HG02798 (cell line): Measurements from ENCODE around the gene SPRED2.

Experiments used
- ATAC-seq: cut with Tn5 transposase; IDR thresholded peaks from one replicate; pipeline ENCODE4 v1.9.1; 2021; ENCODE audit warnings: mild to moderate bottlenecking; ENCODE audit not compliant: unreplicated experiment, poor library complexity

SPRED2 gene

DNA sequence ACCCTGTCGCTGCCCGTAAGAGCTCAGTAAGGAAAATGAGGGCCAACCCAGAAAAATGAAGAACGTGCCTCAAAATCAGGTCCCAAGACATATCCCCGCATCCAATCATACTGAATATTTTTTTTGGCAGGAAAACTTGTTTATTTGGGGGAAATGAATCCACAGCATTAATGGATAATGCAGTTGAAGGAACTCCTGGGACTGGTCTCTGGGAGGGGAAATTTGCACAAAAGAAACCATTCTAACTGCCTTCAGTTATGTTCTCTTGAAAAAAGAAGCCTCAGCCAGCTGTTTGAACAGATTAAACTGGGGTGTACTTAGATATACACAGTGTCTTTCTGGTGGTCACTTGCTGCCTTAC is 61.3 kb downstream of the SPRED2 start:
- ATAC-seq: no peak

- ATAC-seq: no peak
Observed at GRCh38 chr2:65370387-65371073, 61.9 kb downstream of the SPRED2 start.

- ATAC-seq: no peak
Observed at GRCh38 chr2:65369980-65370379, 62.4 kb downstream of the SPRED2 start.

GRCh38 chr2:65369574-65369973 is 62.8 kb downstream of the SPRED2 start:
- ATAC-seq: no peak

GRCh38 chr2:65368468-65368867 is 63.9 kb downstream of the SPRED2 start:
- ATAC-seq: no peak

GRCh38 chr2:65367524-65367923 is 64.9 kb downstream of the SPRED2 start:
- no peak for ATAC-seq

DNA sequence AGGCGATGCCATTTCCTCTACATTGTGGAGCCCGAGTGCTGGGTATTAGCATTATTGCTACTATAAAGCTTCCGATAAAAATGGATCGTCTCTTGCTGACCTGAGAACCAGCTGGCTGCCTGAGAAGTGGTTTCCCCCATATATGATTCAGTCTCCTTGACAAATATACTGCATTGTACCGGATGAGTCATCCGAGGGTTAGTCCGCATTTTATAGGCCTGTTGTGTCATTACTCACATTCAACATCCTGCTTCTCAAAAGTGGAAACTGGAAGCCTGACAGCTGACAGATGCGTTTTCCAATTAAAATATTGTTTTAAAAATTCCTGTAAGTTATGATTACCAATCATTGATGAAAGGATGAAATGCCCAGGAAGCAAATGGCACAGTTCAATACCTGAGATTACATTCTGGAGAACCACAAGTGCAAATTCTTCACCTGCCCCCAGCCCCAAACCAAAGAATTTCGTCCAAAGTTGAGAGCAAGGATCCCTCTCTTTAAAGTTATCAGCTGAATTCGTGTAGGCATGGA is 65.7 kb downstream of the SPRED2 start:
- ATAC-seq: peak; percentile 67

GRCh38 chr2:65364986-65365733 is 67.2 kb downstream of the SPRED2 start:
- ATAC-seq: peak; percentile 32

DNA sequence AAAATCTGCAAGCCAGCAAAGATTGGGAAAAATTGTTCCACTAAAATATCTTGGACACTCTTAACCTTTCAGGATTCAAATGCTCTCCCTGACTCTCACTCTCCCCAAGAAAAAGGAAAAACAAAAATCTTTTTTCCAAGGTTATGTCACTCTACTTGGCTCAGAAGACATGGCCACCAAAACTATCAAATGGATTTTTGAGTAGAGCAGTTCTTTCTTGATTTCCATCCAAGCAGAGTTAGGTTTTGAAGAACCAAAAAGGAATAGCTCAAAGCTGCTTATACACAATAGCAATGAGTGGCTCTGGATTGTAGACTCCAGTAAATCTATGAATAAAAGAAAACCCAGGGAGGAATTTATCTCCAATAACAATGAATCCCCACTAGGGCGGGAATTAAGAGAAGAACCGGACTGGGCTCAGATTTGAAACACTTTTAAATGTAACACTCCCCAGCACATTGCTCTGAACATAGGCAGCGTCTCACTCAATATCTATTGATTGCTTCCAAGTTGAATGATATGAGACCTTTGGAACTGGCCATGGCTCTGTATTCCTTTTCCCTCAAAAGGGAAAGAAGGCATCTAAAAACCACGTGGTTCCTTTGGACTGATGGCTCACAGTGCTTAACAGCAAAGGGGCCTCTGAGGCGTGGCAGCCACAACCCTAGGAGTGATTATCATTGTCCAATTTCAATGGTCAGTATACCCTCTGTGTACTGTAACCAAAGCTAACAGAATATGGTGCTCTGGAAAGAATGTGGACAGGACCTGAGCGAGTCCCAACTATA is 68.3 kb downstream of the SPRED2 start:
- no peak for ATAC-seq

DNA sequence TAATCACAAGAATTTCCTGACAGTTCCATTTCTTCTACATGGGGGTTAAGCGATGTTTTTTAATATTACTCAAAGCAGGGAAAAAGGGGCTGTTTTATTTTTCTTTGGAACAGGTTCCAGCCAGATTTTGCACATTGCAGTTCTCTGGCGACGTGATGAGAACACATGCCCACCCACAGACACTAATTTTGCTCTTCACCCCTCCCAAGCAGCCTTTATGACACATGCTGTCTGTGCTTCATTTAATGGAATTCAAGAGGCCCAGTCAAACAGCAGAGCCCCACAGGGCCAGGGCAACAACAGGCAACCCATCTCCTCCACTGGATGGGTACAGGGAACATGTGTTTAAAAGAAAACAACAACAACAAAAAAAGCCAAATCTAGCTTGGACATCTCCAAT is 70.8 kb downstream of the SPRED2 start:
- ATAC-seq: no peak

DNA sequence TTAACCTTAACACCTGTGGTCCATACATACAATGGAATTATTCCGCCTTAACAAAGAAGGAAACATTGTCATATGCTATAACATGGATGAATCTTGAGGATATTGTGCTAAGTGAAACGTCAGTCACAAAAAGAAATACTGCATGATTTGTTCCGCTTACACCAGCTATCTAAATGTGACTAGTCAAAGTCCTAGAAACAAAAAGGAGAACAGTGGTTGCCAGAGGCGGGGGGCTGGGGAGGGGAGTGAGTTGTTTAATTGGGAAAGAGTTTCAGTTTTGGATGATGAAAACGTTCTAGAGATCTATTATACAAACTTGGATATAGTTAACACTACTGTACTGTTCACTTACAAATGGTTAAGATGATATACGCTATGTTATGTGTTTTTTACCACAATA is 72.0 kb downstream of the SPRED2 start:
- ATAC-seq: no peak

DNA sequence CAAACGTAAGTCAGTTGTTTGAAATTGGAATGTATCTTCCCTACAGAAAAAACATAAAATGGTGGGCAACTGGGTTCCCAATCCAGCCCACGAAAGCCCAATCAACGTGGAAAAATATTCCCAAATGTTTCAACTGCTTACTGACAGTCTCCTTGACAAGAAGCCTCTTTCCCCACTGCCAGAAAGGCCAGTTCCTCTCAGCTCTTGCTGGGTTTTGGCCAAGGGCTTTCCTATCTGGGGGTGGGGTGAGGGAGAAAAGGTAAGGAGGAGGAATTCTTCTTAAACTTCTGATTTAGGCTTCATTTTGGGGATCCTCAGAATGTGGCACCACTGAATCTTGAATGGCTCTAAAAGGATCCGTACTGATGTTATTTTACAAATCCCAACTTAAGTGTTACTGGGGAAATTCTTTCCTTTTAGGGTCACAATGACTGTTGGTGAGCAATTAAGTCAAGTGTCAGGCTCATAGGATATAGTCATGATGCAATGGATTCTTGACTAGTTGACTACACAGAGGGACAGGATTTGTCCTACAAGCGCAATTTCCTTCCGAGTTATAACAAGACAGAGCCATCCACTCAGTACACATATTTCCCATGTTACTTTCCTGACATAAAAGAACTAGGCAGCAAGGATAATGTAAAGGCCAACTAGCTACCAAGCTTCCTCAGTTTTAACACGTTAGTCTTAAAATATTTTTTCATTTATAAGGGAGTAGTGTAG is 73.6 kb downstream of the SPRED2 start:
- no peak for ATAC-seq

DNA sequence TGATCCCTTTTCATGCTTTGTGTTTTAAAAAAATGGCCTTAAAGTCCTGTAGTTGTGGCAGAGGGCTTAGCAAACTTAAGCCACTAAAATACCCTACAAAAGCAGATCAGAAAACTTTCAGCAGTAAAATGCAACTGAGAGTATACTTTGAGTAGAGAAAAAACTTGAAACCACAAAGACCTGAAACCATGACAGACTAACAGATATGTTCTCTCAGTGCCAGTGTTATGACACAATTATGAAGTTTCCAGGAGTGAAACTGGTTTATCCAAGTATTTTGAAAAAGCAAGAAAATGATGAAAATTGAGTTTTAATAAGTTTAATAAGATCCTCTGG is 74.5 kb downstream of the SPRED2 start:
- peak; percentile 86 for ATAC-seq

DNA sequence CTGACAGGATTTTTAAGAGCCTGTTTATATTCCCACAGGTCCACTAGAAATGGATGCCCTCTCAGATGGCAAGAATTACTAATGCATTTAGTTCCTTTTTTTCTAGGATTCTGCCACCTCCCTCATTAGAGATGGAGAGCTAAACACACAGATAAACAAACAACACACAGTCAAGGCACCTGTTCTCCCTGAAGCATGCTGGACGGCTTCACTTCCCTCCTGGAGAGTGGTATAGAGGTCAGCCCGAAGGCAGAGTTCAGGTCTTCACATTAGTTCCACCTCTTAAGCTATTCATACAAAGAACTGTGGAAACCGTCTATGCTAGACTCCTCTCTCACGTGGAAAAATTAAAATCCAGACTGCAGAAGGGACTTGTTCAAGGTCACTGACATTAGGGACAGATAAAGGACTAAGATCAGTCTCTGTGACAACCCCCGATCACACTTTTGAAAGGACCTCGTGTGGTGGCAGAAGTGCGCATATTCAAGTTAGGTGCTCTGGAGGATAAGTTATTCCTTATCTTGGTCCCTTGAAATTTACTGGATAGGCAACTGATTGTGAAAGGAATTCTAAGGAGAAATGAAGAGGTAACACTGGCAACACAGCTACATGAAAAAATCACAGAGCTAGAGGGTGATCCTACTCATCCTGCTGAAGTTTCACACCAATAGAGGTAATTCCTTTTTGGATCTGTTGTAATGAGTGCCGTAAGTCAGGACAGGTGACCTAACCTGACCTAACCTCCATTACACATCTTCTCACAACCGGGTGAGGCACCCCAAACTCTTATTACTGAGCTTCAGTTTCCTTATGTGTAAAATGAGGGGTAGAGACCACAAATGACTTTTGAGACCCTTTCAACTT is 75.1 kb downstream of the SPRED2 start:
- peak; percentile 52 for ATAC-seq

GRCh38 chr2:65355186-65355831 is 77.1 kb downstream of the SPRED2 start:
- ATAC-seq: no peak

GRCh38 chr2:65354773-65355172 is 77.6 kb downstream of the SPRED2 start:
- ATAC-seq: no peak

- ATAC-seq: no peak
Observed at GRCh38 chr2:65353927-65354326, 78.5 kb downstream of the SPRED2 start.

- no peak for ATAC-seq
Observed at GRCh38 chr2:65353046-65353445, 79.4 kb downstream of the SPRED2 start.

DNA sequence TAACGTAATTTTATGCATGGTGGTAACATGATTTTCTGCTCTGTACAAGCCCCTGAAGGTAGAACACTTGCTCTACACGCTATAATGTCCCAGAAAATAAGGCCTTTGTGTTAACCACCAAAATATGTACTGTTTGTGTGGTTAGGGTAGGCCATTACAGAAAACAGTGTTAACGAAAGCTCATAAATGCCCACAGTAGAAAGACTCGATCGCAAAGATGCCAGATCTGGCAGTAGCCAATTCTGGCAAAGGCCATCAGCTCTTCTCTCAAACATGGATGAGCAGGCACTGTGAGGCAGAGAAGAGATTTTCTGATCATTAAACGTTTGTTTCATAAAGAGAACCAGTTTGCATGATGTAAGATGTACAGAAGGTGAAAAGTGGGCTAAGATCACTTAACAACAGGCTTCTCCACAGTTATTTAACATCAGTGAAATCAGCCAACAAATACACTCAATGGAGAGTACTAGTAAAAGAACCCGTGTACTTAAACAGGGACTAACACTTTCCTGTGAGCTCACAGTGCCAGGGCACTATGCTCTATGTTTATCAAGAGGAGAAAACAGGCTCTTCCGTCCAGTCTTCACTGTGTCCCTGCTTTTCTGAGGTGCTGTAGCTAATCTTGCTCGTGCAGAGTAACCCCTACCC is 80.3 kb downstream of the SPRED2 start:
- ATAC-seq: no peak
